ENCODE results near the gene MAZ.

The MAZ gene

DNA sequence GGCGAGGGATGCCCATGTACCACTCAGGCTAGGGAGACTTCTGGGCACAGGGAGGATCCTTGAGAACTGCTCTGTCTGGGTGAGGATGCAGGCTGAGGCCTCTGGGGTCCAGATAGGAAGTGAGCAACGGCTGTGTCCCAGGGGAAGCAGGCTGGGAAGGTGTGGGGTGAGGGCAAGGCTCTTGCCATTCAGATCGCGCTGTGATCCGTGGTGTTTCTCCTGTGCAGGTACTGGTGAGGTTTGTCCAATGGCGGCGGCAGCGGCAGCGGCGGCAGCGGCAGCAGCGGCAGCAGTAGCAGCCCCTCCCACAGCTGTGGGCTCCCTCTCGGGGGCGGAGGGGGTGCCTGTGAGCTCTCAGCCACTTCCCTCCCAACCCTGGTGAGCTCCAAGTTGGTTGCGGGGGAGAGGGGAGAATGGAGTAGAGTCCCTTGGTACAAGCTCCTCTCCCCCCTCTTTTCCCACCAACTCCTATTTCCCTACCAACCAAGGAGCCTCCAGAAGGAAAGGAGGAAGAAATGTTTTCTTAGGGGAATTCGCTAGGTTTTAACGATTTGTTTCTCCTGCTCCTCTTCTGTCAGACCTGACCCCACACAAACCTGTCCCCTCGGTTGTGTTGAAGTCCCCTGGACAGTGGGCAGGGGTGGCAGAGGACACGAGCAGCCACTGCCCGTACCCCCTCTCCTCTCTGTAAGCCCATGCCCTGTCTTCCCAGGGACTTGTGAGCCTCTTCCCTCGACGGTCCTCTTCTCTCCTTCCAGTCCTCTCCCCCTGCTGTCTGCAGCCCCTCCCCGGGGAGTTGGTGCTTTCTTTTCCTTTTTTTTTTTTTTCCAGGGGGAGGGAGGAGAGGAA lies 3.7 kb downstream of the MAZ start:
- no peak for DNase-seq (ENCODE audit: low spot score)

DNA sequence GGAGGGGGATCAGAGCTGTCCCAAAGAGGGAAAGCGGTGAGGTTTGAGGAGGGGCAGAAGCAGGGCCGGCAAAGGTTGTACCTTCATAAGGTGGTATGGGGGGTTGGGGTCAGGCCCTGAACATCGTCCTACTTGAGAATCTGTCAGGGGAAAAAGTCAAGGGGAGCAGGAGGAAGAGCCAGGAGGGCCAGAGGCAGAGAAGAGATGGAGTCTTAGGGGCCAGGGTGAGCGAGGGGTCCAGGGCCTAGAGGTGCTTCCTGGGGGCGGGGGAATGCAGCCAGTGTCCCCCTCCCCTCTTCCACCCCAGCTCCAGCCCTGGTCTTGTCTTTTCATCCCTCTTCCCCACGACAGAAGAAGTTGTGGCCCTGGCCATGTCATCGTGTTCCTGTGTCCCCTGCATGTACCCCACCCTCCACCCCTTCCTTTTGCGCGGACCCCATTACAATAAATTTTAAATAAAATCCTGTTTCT lies 4.4 kb downstream of the MAZ start:
- DNase-seq (ENCODE audit: low spot score): no peak

DNA sequence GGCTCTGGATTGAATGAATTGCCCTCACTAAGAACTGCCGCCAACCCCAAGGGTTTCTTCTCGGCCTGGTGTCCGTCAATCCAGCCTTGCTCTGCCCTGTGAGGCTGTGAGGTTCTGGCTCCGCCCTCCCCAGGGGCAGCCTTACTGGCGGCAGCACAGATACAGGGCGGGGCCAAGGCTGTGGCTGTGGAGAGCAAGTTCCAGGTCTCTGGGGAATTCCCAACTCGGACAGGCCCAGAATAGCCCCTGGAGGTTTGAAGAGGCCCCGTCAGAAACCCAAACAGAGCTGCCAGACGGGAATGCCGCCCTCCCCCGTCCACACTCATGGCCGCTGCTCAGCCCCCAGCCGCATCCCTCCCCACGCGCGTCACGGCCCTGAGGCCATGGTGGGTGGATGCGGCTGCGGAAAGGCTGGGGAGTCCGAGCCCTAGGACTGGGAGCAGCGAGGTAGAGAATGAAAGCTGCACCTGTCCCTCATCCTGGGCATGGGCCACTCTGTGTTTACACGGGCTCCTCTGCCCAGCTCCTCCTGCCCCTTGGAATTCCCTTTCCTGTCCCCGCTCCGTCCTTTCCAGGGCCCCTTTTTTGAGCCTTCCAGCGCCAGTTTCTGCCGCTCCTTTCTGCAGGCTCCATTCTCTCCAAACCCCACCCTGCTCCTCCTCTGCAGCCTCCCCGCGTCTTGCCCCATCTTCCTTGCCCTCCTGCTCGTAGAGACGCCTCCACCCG lies 5.0 kb downstream of the MAZ start:
- DNase-seq (ENCODE audit: low spot score): peak; percentile 98

DNA sequence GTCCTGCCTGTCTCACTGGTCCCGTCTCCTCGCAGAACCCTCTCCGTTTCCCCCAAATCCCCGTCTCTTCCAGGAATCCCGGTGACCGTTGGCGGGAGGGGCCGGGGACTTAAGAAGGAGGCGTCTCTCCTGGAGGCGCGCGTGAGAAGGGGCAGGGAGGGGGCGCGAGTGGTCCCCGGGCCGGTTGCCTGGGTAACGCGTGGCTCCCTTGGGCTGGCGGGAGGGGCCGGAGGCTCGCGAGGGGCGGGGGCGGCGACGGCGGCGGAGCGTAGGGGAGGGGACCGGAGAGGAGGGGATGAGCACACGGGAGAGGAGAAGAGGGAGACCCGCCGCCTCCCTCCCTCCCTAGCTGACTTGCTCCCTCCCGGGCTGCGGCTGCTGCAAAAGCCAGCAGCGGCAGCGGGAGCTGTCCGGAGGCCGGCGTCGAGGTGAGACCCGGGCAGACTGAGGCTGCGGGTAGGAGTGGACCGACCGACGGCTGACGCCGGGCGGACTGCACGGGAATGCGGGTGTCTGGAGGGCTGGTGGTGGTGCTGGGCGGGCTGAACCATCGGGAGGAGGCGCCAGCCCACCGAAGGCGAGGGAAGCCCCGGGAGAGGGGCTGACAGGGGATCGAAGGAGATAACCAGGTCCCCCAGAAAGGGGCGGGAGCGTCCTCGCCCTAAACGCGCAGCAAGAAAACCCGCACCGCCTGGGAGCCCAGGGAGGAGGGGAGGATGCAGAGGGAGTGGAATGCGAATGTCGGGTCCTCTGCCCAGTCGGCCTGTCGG lies 5.8 kb downstream of the MAZ start, which contains the start of gene PRRT2:
Gene PRRT2, plus strand, starts transcription at position 298 of the 770 bp plus-strand sequence. CDS start 862 bp downstream, outside the sequence.
- DNase-seq (ENCODE audit: low spot score): peak; percentile 82

DNA sequence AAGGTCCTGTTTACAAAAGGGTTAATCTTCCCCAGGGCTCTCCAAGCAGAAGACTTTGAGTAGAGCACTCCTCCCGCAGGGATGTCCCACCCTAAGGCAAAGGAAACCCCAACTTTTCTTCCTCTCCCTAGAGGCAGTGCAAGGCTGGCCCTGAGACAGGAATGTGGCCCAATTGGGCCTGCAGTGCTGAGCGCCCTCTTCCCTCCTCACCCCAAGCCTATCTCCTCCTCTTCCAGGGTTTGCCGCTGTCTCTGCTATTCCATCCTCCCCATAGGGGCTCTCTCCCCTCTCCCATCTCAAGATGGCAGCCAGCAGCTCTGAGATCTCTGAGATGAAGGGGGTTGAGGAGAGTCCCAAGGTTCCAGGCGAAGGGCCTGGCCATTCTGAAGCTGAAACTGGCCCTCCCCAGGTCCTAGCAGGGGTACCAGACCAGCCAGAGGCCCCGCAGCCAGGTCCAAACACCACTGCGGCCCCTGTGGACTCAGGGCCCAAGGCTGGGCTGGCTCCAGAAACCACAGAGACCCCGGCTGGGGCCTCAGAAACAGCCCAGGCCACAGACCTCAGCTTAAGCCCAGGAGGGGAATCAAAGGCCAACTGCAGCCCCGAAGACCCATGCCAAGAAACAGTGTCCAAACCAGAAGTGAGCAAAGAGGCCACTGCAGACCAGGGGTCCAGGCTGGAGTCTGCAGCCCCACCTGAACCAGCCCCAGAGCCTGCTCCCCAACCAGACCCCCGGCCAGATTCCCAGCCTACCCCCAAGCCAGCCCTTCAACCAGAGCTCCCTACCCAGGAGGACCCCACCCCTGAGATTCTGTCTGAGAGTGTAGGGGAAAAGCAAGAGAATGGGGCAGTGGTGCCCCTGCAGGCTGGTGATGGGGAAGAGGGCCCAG lies 6.7 kb downstream of the MAZ start:
- no peak for DNase-seq (ENCODE audit: low spot score)

DNA sequence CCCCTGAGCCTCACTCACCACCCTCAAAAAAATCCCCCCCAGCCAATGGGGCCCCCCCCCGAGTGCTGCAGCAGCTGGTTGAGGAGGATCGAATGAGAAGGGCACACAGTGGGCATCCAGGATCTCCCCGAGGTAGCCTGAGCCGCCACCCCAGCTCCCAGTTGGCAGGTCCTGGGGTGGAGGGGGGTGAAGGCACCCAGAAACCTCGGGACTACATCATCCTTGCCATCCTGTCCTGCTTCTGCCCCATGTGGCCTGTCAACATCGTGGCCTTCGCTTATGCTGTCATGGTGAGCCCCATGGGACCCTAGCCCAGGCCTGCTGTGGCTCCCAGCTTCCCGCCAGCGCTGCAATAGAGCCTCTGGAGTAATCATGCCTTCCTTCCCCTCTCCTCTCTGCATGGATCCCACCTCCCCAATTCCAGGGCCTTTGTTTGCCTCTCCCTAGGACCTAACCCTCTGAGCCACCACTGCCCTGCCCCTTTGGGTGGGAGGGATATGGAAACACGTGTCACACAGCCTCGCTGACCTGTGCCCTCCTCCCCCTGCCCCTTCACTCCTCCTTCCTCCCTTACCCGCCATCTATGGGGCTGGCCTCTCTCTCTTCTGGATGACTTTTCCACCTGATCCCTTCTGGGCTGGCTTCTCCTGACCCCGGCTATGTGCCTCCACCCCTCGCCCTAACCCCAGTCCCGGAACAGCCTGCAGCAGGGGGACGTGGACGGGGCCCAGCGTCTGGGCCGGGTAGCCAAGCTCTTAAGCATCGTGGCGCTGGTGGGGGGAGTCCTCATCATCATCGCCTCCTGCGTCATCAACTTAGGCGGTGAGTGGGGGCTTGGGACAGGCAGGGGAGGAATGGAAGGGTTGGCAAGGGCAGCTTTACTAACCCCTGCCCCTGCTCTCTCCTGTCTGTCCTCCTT lies 7.6 kb downstream of the MAZ start:
- DNase-seq (ENCODE audit: low spot score): no peak

DNA sequence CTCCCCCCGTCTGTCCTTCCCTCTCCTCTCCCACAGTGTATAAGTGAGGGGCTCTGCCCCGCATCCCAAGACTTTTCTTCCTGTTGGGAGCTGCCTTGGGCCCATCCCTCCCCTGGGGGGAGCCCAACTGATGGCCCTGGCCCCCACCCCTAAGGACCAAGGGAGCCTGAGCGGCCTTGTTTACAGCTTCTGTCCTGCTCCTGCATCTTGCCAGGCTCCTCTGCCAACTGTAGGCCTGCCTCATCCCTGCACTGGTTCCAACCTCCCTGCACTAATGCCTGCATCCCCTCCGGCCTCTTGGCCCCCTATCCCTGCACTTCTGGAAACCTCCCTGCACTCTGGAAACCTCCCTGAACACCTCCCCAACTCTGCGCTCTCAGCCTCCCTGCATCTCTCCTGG lies 8.3 kb downstream of the MAZ start:
- DNase-seq (ENCODE audit: low spot score): no peak

DNA sequence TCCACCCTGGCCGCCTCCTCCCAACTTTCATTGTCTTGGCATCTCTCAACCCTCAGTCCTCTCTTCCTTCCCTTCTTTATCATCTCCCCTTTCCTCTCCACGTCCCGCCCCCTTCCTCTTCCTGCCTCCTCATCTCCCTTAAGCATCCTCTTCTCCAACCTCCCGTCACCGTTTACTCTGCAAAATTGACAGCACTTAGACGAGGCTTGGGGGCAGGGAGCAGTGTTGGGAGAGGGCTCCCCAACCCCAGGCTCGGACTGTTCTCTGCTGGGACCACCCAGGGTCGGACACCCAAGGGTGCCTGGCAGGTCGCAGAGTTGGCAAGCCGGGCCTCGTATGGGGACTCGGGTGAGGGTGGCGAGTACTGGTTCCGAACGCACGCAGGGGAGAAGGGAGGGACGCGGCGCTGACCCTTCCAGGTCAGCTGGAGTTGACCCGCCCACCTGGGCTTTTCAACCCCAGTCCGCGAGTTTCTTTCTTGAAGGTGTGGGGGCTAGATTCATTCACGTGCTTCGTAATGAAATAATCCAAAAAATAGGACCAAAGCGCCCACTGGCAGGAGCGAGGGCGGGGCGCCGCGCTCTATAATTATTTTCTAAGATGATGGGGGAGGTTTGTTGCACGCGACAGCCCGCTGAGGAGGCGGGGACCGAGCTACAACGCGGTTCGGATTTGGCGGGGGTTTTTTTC lies 8.8 kb downstream of the MAZ start:
- no peak for DNase-seq (ENCODE audit: low spot score)

DNA sequence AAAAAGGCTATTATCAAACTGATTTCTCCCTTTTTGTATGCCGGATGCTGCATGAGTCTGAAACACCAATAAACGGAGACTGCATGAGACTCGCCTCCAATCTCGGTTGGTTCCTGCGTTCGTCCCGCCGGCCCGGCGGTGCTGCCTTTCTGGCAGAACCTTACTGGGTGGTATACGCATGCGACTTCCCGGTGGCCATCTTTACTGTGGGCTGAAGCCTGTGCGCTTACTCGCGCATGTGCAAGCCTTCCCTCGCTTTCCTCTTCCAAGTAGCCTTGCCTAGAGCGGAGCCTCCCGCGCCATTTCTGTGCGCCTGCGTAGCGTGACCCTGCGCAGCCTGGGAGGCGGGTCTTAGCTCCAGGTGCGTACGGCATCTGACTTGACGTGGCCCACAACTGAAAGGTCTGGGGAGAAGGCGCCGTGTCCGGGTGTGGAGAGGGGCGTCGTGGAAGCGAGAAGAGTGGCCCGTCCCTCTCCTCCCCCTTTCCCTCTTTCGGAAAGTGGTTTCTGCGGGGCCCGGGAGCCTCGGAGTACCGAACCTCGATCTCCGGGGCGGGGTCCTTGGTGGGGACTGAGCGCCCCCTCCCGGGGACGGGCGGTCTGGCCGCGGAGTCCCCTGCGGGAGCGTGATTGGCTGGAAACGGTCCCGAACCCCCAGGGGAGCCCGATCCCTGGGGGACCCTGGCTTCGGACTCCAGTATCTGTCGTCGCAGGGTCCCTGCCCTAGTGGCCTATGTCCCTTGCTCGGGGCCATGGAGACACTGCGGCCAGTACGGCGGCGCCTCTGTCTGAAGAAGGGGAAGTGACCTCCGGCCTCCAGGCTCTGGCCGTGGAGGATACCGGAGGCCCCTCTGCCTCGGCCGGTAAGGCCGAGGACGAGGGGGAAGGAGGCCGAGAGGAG lies 9.7 kb downstream of the MAZ start, which contains the start of gene PAGR1:
Gene PAGR1, plus strand, starts transcription at position 360 of the 901 bp plus-strand sequence. Its CDS starts 374 bp downstream, at position 734.
- DNase-seq (ENCODE audit: low spot score): peak; percentile 99

DNA sequence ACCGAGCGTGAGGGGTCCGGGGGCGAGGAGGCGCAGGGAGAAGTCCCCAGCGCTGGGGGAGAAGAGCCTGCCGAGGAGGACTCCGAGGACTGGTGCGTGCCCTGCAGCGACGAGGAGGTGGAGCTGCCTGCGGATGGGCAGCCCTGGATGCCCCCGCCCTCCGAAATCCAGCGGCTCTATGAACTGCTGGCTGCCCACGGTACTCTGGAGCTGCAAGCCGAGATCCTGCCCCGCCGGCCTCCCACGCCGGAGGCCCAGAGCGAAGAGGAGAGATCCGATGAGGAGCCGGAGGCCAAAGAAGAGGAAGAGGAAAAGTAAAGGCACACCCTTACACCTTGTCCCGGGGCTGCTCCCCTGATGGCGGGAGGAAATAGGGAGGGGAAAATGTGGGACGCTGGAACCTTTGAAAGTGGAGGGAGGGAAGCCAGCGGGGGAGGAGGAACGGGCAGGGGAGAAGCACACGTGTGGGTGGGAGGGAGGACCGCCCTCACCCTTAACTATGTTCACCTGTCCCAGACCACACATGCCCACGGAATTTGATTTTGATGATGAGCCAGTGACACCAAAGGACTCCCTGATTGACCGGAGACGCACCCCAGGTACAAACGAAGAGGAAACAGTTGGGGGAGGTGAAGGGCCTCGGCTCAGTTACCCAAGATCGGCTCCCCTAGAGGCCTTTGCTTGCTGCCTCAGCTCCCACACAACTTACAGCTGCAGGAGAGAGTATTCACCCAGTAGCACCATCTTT lies 10.5 kb downstream of the MAZ start:
- DNase-seq (ENCODE audit: low spot score): no peak

DNA sequence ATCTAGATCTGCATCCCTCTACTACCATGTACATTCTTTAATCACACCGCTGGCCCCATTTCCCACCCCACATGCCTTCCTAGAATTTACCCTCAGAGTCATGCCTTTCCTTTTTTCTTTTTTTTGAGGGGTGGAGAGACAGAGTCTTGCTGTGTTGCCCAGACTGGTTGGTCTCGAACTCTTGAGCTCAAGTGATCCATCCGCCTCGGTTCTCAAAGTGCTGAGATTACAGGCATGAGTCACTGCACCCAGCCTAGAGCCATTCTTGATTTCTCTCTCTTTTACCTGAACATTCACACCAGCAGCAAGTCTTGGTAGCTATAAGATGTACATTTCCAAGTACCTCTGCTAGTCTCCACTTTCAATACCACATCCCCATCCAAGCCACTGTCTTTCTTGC lies 11.8 kb downstream of the MAZ start:
- DNase-seq (ENCODE audit: low spot score): no peak

DNA sequence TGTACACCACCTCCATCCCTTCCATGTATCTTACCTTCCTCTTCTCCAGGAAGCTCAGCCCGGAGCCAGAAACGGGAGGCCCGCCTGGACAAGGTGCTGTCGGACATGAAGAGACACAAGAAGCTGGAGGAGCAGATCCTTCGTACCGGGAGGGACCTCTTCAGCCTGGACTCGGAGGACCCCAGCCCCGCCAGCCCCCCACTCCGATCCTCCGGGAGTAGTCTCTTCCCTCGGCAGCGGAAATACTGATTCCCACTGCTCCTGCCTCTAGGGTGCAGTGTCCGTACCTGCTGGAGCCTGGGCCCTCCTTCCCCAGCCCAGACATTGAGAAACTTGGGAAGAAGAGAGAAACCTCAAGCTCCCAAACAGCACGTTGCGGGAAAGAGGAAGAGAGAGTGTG lies 13.2 kb downstream of the MAZ start:
- DNase-seq (ENCODE audit: low spot score): no peak

DNA sequence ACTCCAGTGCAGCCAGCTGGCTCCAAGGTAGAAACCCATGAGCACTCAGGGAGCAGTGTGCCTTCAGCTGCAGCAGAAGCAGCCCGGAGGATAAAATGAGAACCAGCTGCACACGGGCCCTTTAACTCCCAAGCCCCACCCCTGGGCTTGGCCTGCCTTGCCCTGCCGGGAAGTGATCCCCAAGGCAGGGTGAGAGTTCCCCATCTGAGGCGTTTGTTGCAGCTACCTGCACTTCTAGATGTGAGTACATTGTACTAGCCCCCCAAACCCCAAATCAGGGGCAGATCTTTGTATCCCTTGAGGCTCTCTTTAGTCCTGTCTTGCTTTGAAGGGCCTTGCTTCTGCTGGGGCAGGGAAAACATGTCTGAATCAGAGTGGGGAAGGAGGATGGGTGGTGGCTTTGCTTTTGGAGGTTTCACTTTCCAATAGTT lies 14.0 kb downstream of the MAZ start, which contains the start of gene MVP:
Gene MVP, plus strand, starts transcription at position 192 of the 431 bp plus-strand sequence. CDS start 10,088 bp downstream, outside the sequence.
- DNase-seq (ENCODE audit: low spot score): peak; percentile 61

DNA sequence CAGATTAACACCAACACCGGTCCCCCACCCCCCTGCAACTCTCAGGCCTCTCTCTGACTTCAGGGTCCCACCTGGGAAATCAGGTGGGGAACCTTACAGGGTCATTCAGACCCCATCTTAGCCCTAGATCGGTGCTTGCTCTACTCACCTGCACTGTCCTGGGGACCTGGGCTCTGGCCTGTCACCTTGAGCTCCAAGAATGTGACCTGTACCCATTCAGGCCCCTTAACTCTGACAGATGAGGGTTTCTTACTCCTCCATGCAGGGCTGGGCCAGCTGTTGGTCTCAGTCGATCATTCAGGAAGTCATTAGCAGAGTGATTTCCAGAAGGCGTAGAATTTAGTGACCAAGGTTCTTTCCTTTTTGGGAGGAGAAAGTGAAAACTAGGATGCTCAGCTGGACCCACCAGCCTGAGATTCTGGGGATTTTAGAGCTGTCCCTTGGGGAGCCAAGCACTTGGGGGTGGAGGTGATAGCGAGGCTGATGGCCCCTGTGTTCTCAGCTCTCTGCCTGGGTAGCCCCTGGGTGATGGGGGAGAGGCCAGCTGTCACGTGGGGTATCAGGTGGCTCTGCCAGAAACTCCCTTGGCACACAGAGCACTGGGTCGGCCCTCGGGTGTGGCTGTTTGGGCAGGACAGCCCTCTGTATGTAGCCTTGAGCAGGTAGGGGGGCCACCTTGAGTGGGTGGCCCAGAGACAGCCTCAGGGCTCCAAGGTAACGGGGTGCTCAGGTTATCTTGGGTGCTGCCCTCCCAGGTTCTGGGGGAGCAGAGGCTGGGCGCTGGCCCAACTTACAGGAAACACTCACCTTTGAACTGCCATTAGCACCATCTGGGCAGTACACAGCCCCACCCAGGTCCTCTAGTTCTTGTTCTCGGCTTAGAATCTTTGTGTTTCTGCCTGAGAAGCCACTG lies 14.7 kb downstream of the MAZ start:
- no peak for DNase-seq (ENCODE audit: low spot score)

DNA sequence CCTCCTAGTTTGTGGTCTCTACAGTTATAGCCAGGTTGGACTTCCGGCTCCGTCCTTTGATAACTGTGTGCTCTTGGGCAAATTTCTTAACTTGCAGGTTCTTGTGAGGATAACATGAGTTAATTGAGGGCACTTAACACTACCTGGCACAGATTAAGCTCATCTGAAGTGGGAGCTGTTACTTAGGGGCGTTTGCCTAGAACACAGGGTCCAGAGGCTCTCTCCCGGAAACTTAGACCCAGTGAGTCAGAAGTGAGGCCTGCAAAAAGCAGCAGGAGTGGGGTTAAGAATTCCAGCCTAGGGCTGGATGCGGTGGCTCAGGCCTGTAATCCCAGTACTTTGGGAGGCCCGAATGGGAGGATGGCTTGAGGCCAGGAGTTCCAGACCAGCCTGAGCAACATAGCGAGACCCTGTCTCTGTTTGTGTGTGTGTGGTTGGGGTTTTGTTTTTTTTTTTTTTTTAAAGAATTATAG lies 15.3 kb downstream of the MAZ start:
- DNase-seq (ENCODE audit: low spot score): no peak

DNA sequence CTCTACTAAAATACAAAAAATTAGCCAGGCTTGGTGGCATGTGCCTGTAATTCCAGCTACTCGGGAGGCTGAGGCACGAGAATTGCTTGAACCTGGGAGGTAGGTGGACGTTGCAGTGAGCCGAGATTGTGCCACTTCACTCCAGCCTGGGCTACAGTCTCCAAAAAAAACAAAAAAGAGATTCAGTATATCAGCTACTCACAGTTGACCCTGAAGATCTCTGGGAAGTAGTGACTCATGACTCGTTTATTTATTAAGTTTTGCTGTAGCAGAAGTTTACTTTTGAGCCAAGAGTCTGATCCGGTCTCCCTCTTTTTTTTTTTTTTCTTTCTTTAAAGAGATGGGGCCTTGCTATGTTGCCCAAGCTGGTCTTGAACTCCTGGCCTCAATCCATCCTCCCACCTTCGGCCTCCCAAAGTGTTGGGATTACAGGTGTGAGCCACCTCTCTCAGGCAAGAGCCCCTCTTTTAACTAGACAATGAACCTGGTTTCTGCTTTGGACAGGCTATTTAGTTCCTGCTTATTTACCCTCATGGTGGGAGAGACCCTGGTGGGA lies 18.3 kb downstream of the MAZ start:
- no peak for DNase-seq (ENCODE audit: low spot score)
